Mucosa of descending colon (tissue), 3 donors: ENCODE data around the gene LAMB4. TPM values are rescaled to one million over a fixed set of nuclear protein-coding genes. Genes with fewer than 3 reads are reported as not detected.

Source experiments
- ATAC-seq: fragments of 200-7000 bp; cut with Tn5 transposase; one replicate; pipeline ENCODE4 v1.9.1; 2020; ENCODE audit warnings: mild to moderate bottlenecking, moderate library complexity
- DNase-seq, 3 donors: peaks; one replicate each; pipeline ENCODE4 v3.0.0-alpha.2; 2020
- H3K36me3 ChIP-seq: fragments of 200-600 bp; one replicate; pipeline ENCODE4 v1.8.0; 2021; ENCODE audit warnings: low read depth, mild to moderate bottlenecking
- H3K4me1 ChIP-seq: fragments of 200-600 bp; one replicate; pipeline ENCODE4 v1.8.0; 2021; ENCODE audit warnings: low read depth, mild to moderate bottlenecking
- H3K4me3 ChIP-seq: fragments of 200-600 bp; one replicate; pipeline ENCODE4 v1.8.0; 2021; ENCODE audit warnings: mild to moderate bottlenecking
- H3K9me3 ChIP-seq: fragments of 200-600 bp; one replicate; pipeline ENCODE4 v1.8.0; 2021; ENCODE audit warnings: mild to moderate bottlenecking
- CTCF ChIP-seq: fragments of 200-600 bp; IDR thresholded peaks from one replicate; pipeline ENCODE4 v1.8.0; 2022; ENCODE audit warnings: antibody characterized with exemption, mild to moderate bottlenecking
- intact Hi-C, 2 donors: fragments of 100-400 bp; cut with DNase I in 1 of 2; cut with micrococcal nuclease in 1 of 2; formaldehyde crosslinking; loops; one replicate each; pipeline versions ENCODE4 v1.11.0 to v1.11.1; 2022; cut with DNase I, micrococcal nuclease
- total RNA-seq, 3 donors: library from RNA; stranded (reverse); fragmentation: NEBNext Ultra II Directional in 2 of 3; extraction: Animal tissue kit (Norgen Biotek cat#: 25700) in 2 of 3; gene quantifications; one replicate each; pipeline versions ENCODE4 v1.2.1 to v1.2.4, GENCODE V29; 2021 to 2023
- donor health status: DM: no; HTN: no; CAD: no; lungs with moderate emphysema.
- donor health status: DM: no; HTN: no; CAD: no.
- donor health status: DM: no; HTN: yes; CAD: no.

The LAMB4 gene
- total RNA-seq, 3 donors from 2014 or later: 0.22 TPM; not detected in 2

- Histone ChIP-seq H3K4me3 (no peak overlapping the region), H3K4me1 (no peaks in the 10 kb centered on the region), H3K9me3 (no peaks in the 10 kb centered on the region), H3K36me3 (no peaks in the 10 kb centered on the region)
- intact Hi-C loops: no loop called here
- DNase-seq (no peak), ATAC-seq (no peak)
- no peak for TF ChIP-seq CTCF
These were observed 25.8 kb downstream of the LAMB4 start for GRCh38 chr7:108104324-108104723.

GRCh38 chr7:108103558-108104298 is 26.4 kb downstream of the LAMB4 start:
- intact Hi-C loops: no loop called here
- no peaks in the 10 kb centered on the region for H3K9me3 ChIP-seq
- TF ChIP-seq CTCF: no peak
- H3K36me3 ChIP-seq: no peaks in the 10 kb centered on the region
- no peak overlapping the region for H3K4me3 ChIP-seq
- no peak for ATAC-seq
- DNase-seq: no peak
- H3K4me1 ChIP-seq: no peaks in the 10 kb centered on the region

GRCh38 chr7:108102671-108103312 is 27.4 kb downstream of the LAMB4 start:
- H3K36me3 ChIP-seq: no peaks in the 10 kb centered on the region
- no peak for TF ChIP-seq CTCF
- DNase-seq: no peak

GRCh38 chr7:108101759-108102158 is 28.4 kb downstream of the LAMB4 start:
- H3K36me3 ChIP-seq: no peaks in the 10 kb centered on the region
- H3K4me1 ChIP-seq: no peaks in the 10 kb centered on the region
- H3K9me3 ChIP-seq: no peaks in the 10 kb centered on the region
- intact Hi-C loops: no loop called here
- ATAC-seq (no peak), DNase-seq (no peak)
- no peak for TF ChIP-seq CTCF
- no peak overlapping the region for H3K4me3 ChIP-seq

More at GRCh38 chr7:108102671-108103312, 27.4 kb downstream of the LAMB4 start:
- intact Hi-C loops: no loop called here
- no peak for ATAC-seq
- Histone ChIP-seq H3K4me1 (no peaks in the 10 kb centered on the region), H3K9me3 (no peaks in the 10 kb centered on the region), H3K4me3 (no peak overlapping the region)

- intact Hi-C loops: loop anchor here in 1 of 2 donors (5.0 kb wide), 1 partner anchor 107 kb away; no protein-coding TSS in a partner anchor
- Histone ChIP-seq H3K4me3 (no peak overlapping the region), H3K4me1 (peaks cover 13% of the 10 kb centered on the region), H3K36me3 (no peaks in the 10 kb centered on the region), H3K9me3 (no peaks in the 10 kb centered on the region)
- TF ChIP-seq CTCF: no peak
- no peak for DNase-seq
- no peak for ATAC-seq
These were observed 30.4 kb downstream of the LAMB4 start for GRCh38 chr7:108099713-108100112.
